ENCODE results near the gene NRG3.

The NRG3 gene

DNA sequence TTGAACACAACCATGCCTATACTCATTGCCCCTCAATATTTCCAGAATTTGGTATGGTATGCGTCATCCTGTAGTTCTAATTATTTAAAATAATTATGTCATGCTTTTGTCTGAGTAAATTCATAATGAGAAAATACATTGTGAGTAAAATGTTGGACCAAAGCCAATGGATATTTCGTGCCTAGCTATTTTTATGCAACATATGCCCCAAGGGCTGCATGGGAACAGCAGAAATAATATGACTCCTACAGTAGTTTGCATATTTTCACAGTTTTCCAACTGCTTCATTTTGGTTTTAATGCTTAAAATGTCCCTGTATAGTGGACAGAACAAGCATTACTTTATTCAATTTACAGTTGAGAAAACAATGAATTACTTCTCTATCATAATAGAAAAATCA lies 1148.7 kb downstream of the NRG3 start:
- no peak for DNase-seq (ENCODE audit: low read depth)
- TF ChIP-seq, protein P1, sequence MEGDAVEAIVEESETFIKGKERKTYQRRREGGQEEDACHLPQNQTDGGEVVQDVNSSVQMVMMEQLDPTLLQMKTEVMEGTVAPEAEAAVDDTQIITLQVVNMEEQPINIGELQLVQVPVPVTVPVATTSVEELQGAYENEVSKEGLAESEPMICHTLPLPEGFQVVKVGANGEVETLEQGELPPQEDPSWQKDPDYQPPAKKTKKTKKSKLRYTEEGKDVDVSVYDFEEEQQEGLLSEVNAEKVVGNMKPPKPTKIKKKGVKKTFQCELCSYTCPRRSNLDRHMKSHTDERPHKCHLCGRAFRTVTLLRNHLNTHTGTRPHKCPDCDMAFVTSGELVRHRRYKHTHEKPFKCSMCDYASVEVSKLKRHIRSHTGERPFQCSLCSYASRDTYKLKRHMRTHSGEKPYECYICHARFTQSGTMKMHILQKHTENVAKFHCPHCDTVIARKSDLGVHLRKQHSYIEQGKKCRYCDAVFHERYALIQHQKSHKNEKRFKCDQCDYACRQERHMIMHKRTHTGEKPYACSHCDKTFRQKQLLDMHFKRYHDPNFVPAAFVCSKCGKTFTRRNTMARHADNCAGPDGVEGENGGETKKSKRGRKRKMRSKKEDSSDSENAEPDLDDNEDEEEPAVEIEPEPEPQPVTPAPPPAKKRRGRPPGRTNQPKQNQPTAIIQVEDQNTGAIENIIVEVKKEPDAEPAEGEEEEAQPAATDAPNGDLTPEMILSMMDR (conservative IDR thresholded peaks at IDR 0.05; ENCODE audit: low read depth, low read length): no peak
- no peak overlapping the region for H3K4me3 ChIP-seq (ENCODE audit: low read depth, low read length)

All from choroid plexus epithelial cell (primary cell).